SH-SY5Y (cell line): Measurements from ENCODE around the gene GALNT18.

Experiments used
- GATA2 ChIP-seq: IDR thresholded peaks from 2 replicates; pipeline ENCODE4 v1.6.1; 2011; ENCODE audit warnings: mild to moderate bottlenecking, low read depth, low read length
- GATA3 ChIP-seq: IDR thresholded peaks from 2 replicates; pipeline ENCODE4 v1.6.1; 2011; ENCODE audit warnings: low read depth, mild to moderate bottlenecking, low read length, moderate library complexity

GRCh38 chr11:11394241-11394640 is 227.6 kb downstream of the GALNT18 start:
- TF ChIP-seq GATA3 (no peak), GATA2 (no peak)
